ENCODE measurements around the gene NUBP2.

NUBP2 gene

DNA sequence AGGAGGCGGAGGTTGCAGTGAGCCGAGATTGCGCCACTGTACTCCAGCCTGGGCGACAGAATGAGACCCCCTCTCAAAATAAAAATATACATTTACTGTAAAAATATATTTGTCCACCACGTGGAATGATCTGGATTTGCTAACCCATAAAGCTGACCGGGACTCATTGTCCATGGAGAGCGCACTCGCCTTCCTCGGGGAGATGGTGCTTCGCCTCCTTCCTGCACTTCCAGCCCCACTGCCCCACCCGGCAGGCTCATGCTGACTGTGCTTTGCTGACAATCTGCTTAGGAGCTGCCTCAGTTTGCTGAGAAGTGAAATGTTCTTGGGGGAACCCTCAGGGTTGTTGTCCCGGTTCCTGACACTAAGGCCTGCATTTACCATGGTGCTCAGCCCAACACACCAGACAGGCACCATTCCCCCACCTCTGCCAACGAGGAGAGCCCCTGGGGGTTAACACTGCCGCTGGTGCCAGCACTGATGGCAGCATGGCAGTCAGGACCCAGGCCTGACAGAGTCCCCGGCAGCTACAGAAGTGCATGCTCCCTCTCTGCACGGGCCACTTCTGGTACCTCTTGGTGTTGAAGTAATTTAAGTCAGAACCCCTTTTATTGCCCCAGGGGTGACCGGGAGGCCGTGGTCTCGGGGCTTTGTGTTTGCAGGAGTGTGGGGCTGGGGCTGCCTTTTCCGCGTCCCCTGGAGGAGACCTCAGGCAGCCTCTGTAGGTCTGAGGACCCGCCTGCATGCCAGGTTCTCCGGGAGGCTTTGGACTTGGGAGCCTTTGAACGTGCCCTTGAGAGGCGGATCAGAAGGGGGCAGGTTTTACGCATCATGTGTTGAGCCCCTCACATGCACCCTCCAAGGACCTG, 2.5 kb downstream of the NUBP2 start:
- no peak overlapping the region for H3K27ac ChIP-seq
- TF ChIP-seq ZFX (IDR thresholded peaks at IDR 0.05; ENCODE audit: borderline replicate concordance) = no peak
- TF ChIP-seq, protein P1, sequence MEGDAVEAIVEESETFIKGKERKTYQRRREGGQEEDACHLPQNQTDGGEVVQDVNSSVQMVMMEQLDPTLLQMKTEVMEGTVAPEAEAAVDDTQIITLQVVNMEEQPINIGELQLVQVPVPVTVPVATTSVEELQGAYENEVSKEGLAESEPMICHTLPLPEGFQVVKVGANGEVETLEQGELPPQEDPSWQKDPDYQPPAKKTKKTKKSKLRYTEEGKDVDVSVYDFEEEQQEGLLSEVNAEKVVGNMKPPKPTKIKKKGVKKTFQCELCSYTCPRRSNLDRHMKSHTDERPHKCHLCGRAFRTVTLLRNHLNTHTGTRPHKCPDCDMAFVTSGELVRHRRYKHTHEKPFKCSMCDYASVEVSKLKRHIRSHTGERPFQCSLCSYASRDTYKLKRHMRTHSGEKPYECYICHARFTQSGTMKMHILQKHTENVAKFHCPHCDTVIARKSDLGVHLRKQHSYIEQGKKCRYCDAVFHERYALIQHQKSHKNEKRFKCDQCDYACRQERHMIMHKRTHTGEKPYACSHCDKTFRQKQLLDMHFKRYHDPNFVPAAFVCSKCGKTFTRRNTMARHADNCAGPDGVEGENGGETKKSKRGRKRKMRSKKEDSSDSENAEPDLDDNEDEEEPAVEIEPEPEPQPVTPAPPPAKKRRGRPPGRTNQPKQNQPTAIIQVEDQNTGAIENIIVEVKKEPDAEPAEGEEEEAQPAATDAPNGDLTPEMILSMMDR (IDR thresholded peaks at IDR 0.05) = no peak

DNA sequence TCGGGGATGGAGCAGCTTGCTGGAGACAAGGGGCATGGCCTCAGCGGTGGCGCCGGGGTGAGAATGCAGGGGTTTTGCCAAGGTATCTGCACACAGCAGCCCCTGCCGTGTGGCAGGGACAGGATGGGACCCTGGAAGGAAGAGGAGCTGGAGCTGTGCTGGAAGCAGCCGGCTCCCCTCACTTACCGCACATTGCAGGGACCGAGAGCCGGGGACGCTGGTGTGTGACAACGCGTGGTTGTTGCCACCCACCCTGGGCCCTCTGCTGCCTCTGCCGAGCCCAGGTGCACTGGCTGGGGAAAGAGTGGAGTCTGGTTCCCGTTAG, 3.0 kb downstream of the NUBP2 start:
- no peak overlapping the region for H3K27ac ChIP-seq
- TF ChIP-seq ZFX (IDR thresholded peaks at IDR 0.05; ENCODE audit: borderline replicate concordance) = no peak
- TF ChIP-seq, protein P1 (IDR thresholded peaks at IDR 0.05) = no peak

DNA sequence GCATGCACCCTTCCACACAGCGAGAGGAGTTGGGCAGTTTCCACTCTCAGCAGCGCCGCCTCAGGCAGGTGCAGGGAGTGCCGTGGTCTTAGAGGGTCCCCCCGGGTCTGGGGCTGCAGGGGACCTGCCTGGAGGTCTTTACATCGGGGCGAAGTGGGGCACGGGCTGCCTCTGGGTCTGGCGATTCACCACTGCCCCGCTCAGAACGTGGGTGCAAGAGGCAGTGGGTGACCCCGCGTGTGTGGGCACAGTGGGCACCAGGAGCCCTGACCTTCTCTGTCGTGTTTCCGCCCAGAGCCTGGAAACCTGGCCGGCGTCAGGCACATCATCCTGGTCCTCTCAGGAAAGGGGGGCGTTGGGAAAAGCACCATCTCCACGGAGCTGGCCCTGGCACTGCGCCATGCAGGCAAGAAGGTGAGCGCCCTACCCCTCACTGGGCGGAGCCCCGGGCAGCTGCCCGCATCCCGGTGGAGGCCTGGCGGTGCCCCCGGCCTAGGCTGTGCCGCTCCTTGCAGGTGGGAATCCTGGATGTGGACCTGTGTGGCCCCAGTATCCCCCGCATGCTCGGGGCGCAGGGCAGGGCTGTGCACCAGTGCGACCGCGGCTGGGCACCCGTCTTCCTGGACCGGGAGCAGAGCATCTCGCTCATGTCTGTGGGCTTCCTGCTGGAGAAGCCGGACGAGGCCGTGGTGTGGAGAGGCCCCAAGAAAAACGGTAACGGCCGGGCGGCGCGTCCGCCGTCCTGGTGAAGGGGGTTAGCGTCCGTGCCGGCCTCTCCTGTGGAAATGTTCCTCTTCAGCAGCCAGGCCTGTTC, 3.7 kb downstream of the NUBP2 start:
- TF ChIP-seq ZFX (IDR thresholded peaks at IDR 0.05; ENCODE audit: borderline replicate concordance) = no peak
- TF ChIP-seq, protein P1 (IDR thresholded peaks at IDR 0.05) = 0 out of 2 replicates have a peak, but pooled peaks have one; percentile 9
- H3K27ac ChIP-seq = no peak overlapping the region

DNA sequence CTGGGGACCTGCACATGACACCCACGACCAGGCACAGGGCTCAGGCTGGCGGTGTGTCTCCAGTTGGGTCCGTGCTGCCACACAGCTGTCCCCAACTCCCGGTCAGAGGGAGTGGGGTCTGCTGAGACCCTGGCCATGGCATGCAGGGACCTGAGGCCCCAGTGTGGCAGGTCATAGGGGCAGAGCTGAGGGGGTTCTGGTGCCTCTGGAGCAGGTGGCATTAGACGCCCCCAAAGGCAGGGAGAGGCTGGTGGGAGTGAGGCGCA, 4.2 kb downstream of the NUBP2 start:
- no peak overlapping the region for H3K27ac ChIP-seq
- TF ChIP-seq, protein P1 (IDR thresholded peaks at IDR 0.05) = no peak

DNA sequence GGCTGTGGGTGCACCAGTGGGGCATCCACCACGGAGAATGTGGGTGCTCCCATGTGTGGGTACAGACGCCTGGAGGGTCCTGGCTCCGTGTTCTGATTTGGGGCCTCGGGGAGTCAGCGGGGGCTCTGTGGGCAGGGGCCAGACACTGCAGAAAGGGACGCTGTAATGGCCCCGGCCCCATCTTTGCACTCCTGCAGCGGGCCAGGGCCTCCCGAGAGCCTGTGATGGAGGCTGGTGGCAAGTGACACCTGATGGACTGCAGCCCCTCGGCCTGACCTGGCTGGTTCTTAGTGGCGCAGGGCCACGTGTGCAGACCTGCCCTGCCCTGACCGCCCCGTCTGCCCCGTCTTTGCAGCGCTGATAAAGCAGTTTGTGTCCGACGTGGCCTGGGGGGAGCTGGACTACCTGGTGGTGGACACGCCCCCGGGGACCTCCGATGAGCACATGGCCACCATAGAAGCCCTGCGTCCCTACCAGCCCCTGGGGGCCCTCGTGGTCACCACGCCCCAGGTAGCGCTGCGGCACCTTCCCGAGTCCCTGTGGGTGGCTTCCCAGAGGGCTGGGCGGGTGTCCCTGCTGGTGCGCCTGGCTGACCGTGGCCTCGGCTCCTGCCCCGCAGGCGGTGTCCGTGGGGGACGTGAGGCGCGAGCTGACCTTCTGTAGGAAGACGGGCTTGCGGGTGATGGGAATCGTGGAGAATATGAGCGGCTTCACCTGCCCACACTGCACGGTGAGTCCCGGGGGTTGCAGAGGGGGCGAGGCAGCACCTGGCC, 4.7 kb downstream of the NUBP2 start:
- no peak for TF ChIP-seq ZFX (IDR thresholded peaks at IDR 0.05; ENCODE audit: borderline replicate concordance)
- TF ChIP-seq, protein P1 (IDR thresholded peaks at IDR 0.05) = no peak
- H3K27ac ChIP-seq = no peak overlapping the region

DNA sequence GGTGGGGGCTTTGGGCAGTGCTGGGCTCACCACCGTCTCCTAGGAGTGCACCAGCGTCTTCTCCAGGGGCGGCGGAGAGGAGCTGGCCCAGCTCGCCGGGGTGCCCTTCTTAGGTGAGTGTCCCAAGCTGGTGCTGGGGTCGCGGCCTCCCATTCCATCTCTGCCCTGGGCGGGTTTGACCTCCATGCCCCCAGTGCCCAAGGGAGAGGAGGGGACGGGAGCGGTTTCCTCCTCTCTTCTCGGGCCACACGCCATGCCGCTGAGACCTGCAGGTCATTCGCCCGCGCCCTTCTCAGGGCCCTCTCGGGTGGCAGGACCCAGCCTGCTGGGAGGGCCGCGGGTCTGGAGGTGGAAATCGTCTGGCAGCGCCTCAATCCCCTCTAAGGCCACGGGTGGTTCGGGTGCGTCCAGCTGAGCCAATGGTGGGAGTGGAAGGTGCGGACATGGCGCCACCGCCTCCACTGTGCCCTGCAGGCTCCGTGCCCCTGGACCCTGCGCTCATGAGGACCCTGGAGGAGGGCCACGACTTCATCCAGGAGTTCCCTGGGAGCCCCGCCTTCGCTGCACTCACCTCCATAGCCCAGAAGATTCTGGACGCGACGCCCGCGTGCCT, 5.4 kb downstream of the NUBP2 start:
- TF ChIP-seq, protein P1 (IDR thresholded peaks at IDR 0.05) = no peak
- no peak for TF ChIP-seq ZFX (IDR thresholded peaks at IDR 0.05; ENCODE audit: borderline replicate concordance)
- H3K27ac ChIP-seq = no peak overlapping the region

Data from 22Rv1 (cell line).